Measurements from ENCODE around the gene CELF4.

- TF ChIP-seq EZH2 (IDR thresholded peaks at IDR 0.05; ENCODE audit: insufficient read depth, poor library complexity, severe bottlenecking) (no peak), EZH2phosphoT487 (IDR thresholded peaks at IDR 0.05; ENCODE audit: insufficient read depth, low read depth) (no peak)
Observed at GRCh38 chr18:37402735-37403099, 162.9 kb downstream of the CELF4 start.

Data from GM23248 (cell line).